Measurements from ENCODE around the gene C5orf58.

- TF ChIP-seq EP300 (IDR thresholded peaks at IDR 0.05) (no peak), CTCF (IDR thresholded peaks at IDR 0.05) (no peak), POLR2A (IDR thresholded peaks at IDR 0.05) (no peak), POLR2AphosphoS5 (IDR thresholded peaks at IDR 0.05) (peak in 2 of 4 donors; percentile 23 to 31)
Observed at GRCh38 chr5:170268884-170269283, 36.1 kb downstream of the C5orf58 start.
